Measurements from ENCODE around the gene CTBP1.

CTBP1 gene

DNA sequence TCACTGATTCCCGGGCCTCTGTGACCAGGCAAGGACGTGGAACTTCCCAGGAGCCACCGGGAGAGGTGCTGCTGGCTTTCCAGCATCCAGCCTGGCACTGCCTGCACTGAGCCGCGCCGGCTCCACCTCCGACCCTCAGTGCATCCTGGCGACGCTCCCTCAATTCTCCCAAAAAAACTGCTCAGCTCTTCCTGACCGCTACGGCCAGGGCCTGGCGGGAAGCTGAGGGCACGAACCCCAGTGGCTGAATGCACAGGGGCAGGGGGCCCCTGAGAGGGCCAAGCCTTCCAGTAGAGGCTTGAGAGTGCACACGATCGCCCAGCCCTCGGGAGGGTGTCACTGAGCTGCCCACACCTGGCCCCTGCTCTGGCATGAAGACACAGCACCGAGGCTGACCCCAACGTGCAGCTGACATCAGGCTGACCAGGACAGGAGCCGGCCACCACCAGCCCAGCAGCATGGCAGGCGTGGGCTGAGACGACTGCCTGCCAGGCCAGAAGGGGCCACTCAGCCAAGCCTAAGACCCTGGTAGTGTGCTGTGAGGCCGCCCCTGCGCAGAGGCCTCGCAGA lies 6.9 kb downstream of the CTBP1 start:
- TF ChIP-seq, protein P1, sequence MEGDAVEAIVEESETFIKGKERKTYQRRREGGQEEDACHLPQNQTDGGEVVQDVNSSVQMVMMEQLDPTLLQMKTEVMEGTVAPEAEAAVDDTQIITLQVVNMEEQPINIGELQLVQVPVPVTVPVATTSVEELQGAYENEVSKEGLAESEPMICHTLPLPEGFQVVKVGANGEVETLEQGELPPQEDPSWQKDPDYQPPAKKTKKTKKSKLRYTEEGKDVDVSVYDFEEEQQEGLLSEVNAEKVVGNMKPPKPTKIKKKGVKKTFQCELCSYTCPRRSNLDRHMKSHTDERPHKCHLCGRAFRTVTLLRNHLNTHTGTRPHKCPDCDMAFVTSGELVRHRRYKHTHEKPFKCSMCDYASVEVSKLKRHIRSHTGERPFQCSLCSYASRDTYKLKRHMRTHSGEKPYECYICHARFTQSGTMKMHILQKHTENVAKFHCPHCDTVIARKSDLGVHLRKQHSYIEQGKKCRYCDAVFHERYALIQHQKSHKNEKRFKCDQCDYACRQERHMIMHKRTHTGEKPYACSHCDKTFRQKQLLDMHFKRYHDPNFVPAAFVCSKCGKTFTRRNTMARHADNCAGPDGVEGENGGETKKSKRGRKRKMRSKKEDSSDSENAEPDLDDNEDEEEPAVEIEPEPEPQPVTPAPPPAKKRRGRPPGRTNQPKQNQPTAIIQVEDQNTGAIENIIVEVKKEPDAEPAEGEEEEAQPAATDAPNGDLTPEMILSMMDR (IDR thresholded peaks at IDR 0.05; ENCODE audit: insufficient read depth, low read length, missing control alignments), result no peak
- ChIA-PET CTCF (no interaction called here), POLR2A (no interaction called here)
- no peak for DNase-seq (ENCODE audit: low read depth, low spot score)
- no peak overlapping the region for H3K4me3 ChIP-seq (ENCODE audit: low read depth, low read length)

DNA sequence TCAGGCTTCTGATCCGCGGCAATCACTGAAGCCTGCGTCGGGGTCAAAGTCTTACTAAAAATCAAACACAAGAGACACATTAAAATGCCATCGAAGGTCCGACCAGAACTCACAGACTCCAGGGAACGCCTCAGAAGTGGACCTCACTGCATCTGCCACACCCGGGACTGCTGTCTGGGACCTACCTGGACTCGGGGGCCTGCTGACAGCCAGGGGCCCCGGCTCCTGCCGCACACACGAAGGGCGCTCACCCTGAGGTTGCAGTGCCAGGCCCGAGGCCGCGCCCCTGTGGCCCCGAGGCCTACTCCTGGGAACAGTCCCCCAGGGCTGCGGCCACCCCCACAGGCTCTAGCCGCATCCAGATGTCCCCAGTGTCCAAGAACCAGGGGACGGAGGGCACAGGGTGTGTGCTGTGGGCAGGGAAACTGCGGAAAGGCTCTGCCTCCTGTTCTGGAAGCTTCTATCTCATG lies 7.4 kb downstream of the CTBP1 start:
- ChIA-PET POLR2A (no interaction called here), CTCF (interaction anchor here (1.3 kb wide), 1 partner anchor 27 kb away, joined by 3 read pairs; no protein-coding TSS in a partner anchor)
- DNase-seq (ENCODE audit: low read depth, low spot score), result no peak
- TF ChIP-seq, protein P1 (IDR thresholded peaks at IDR 0.05; ENCODE audit: insufficient read depth, low read length, missing control alignments), result no peak
- H3K4me3 ChIP-seq (ENCODE audit: low read depth, low read length), result no peak overlapping the region

- TF ChIP-seq, protein P1 (IDR thresholded peaks at IDR 0.05; ENCODE audit: insufficient read depth, low read length, missing control alignments), result no peak
- DNase-seq (ENCODE audit: low read depth, low spot score), result no peak
- H3K4me3 ChIP-seq (ENCODE audit: low read depth, low read length), result no peak overlapping the region
- ChIA-PET POLR2A (no interaction called here), CTCF (interaction anchor here (1.3 kb wide), 1 partner anchor 28 kb away, joined by 3 read pairs; no protein-coding TSS in a partner anchor)
Measured at GRCh38 chr4:1240721-1241465, 8.0 kb downstream of the CTBP1 start.

DNA sequence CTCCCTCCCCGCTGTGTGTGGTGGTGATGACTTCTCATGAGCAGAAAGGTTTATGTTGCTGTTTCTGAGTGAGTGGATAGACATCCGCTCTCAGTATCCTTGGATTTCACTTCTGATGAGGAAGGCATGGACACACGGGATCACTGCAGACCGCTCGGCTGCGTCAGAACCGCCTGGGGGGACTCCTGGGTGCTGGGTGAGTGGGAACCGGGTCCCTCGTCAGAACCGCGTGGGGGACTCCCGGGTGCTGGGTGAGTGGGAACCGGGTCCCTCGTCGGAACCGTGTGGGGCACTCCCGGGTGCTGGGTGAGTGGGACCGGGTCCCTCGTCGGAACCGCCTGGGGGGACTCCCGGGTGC lies 9.0 kb downstream of the CTBP1 start:
- no peak overlapping the region for H3K4me3 ChIP-seq (ENCODE audit: low read depth, low read length)
- POLR2A ChIA-PET, result no interaction called here
- CTCF ChIA-PET, result no interaction called here
- no peak for DNase-seq (ENCODE audit: low read depth, low spot score)
- TF ChIP-seq, protein P1 (IDR thresholded peaks at IDR 0.05; ENCODE audit: insufficient read depth, low read length, missing control alignments), result no peak

DNA sequence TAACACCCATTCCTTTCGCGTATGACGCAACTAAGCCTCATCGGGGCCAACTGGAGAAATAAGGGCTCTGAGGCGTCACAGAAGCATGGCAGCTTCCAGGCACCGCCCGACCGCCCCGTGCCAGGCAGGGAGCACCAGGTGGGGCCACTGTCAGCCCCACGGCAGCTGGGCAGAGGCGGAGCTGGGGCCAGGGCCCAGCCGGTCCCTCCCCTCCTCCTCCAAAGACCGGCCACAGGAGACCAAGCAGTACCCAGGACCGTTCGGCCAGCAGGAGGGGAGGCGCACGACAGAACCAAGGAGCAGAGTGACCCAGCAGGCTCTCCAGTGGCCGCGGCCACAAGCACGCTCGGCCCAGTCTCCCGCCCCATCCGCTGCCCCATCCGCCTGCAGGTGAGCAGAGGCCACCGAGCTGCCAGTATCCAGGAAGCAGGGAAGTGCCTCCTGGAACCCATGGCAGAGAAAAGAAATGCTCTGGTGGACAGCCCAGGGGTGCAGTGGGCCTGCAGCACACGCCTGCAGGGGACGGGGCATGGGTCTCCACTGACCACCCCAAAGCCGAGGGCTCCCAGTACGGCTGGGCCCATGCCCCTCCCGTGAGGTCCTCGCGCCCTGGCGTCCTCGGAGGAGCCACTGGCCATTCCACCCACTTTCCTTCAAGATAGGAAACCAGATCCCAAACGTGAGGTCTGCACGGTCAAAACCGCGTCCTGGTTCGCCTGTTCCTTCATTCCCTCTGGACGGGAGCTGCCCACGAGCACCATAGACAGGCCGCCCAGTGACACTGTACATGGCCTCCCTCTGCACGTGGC lies 9.6 kb downstream of the CTBP1 start:
- H3K4me3 ChIP-seq (ENCODE audit: low read depth, low read length), result no peak overlapping the region
- TF ChIP-seq, protein P1 (IDR thresholded peaks at IDR 0.05; ENCODE audit: insufficient read depth, low read length, missing control alignments), result no peak
- ChIA-PET POLR2A (no interaction called here), CTCF (no interaction called here)
- DNase-seq (ENCODE audit: low read depth, low spot score), result no peak

GRCh38 chr4:1238676-1239000 lies 10.3 kb downstream of the CTBP1 start:
- DNase-seq (ENCODE audit: low read depth, low spot score), result no peak
- CTCF ChIA-PET, result no interaction called here
- POLR2A ChIA-PET, result no interaction called here
- H3K4me3 ChIP-seq (ENCODE audit: low read depth, low read length), result no peak overlapping the region
- TF ChIP-seq, protein P1 (IDR thresholded peaks at IDR 0.05; ENCODE audit: insufficient read depth, low read length, missing control alignments), result no peak
